NOMO-1 treated with dmso at 0.1 percent for 144 hours (cell line): Measurements from ENCODE around the gene TST.
"Not testable (repeated sequence)": the region's sequence is repeated elsewhere in the genome, so short reads cannot be mapped to it uniquely, and the experiment has no call there.

ENCODE experiments used
- DNase-seq: peaks from one replicate; lab custom pipeline; 2025; ENCODE audit not compliant: unreplicated experiment; lab: John Stamatoyannopoulos, UW

TST gene

GRCh38 chr22:37016134-37016910, 2.9 kb downstream of the TST start:
- DNase-seq, result no peak

- DNase-seq, result no peak
Observed at GRCh38 chr22:37015587-37015878, 3.7 kb downstream of the TST start.

GRCh38 chr22:37014835-37015586, 4.2 kb downstream of the TST start:
- no peak for DNase-seq

GRCh38 chr22:37014415-37014806, 4.8 kb downstream of the TST start:
- DNase-seq, result no peak

- DNase-seq, result no peak
Observed at GRCh38 chr22:37012956-37013355, 6.3 kb downstream of the TST start.

GRCh38 chr22:37012262-37012904, 6.9 kb downstream of the TST start:
- DNase-seq, result no peak

- DNase-seq, result no peak
Observed at GRCh38 chr22:37011472-37011871, 7.8 kb downstream of the TST start.

- no peak for DNase-seq
Observed at GRCh38 chr22:37010976-37011375, 8.3 kb downstream of the TST start.

- no peak for DNase-seq
Observed at GRCh38 chr22:37010174-37010573, 9.1 kb downstream of the TST start.

GRCh38 chr22:37009490-37009889, 9.8 kb downstream of the TST start:
- no peak for DNase-seq

- no peak for DNase-seq
Observed at GRCh38 chr22:37008365-37008764, 10.9 kb downstream of the TST start.

- DNase-seq, result no peak
Observed at GRCh38 chr22:37007651-37008050, 11.6 kb downstream of the TST start.

GRCh38 chr22:37002633-37003032, 16.6 kb downstream of the TST start:
- DNase-seq, result no peak

- DNase-seq, result no peak
Observed at GRCh38 chr22:37001826-37002225, 17.4 kb downstream of the TST start.

GRCh38 chr22:37000676-37001534, 18.3 kb downstream of the TST start:
- DNase-seq, result no peak

GRCh38 chr22:36999463-36999862, 19.8 kb downstream of the TST start:
- DNase-seq, result no peak

GRCh38 chr22:36998620-36999351, 20.5 kb downstream of the TST start:
- DNase-seq, result no peak

- no peak for DNase-seq
Observed at GRCh38 chr22:36997746-36998145, 21.5 kb downstream of the TST start.

GRCh38 chr22:36991206-36991605, 28.0 kb downstream of the TST start:
- no peak for DNase-seq

GRCh38 chr22:36990457-36990856, 28.8 kb downstream of the TST start:
- DNase-seq, result no peak

GRCh38 chr22:36989012-36989411, 30.2 kb downstream of the TST start:
- not testable (repeated sequence) for DNase-seq
